ENCODE measurements around the gene MEGF11. TPM values are rescaled to one million over a fixed set of nuclear protein-coding genes. Genes with fewer than 3 reads are reported as not detected.

The MEGF11 gene
- total RNA-seq, 1 experiment from 2014 or later, result 0.02 TPM

GRCh38 chr15:66032006-66032405 lies 221.5 kb downstream of the MEGF11 start:
- DNase-seq (ENCODE audit: low read depth), result no peak

- no peak for DNase-seq (ENCODE audit: low read depth)
These were observed 222.9 kb downstream of the MEGF11 start for GRCh38 chr15:66030650-66031049.

- no peak for DNase-seq (ENCODE audit: low read depth)
These were observed 223.9 kb downstream of the MEGF11 start for GRCh38 chr15:66029650-66030049.

GRCh38 chr15:66027268-66027805 lies 226.2 kb downstream of the MEGF11 start:
- peak; percentile 80 for DNase-seq (ENCODE audit: low read depth)

GRCh38 chr15:66025972-66026371 lies 227.6 kb downstream of the MEGF11 start:
- DNase-seq (ENCODE audit: low read depth), result no peak

- DNase-seq (ENCODE audit: low read depth), result peak; percentile 37
These were observed 228.5 kb downstream of the MEGF11 start for GRCh38 chr15:66025015-66025452.

GRCh38 chr15:66024116-66024515 lies 229.4 kb downstream of the MEGF11 start:
- no peak for DNase-seq (ENCODE audit: low read depth)

- no peak for DNase-seq (ENCODE audit: low read depth)
These were observed 230.1 kb downstream of the MEGF11 start for GRCh38 chr15:66023311-66023972.

GRCh38 chr15:66022163-66022525 lies 231.4 kb downstream of the MEGF11 start:
- DNase-seq (ENCODE audit: low read depth), result no peak

- no peak for DNase-seq (ENCODE audit: low read depth)
These were observed 231.9 kb downstream of the MEGF11 start for GRCh38 chr15:66021496-66022162.

GRCh38 chr15:66019826-66020398 lies 233.6 kb downstream of the MEGF11 start:
- DNase-seq (ENCODE audit: low read depth), result no peak

- no peak for DNase-seq (ENCODE audit: low read depth)
These were observed 234.2 kb downstream of the MEGF11 start for GRCh38 chr15:66019368-66019767.

- DNase-seq (ENCODE audit: low read depth), result no peak
These were observed 235.1 kb downstream of the MEGF11 start for GRCh38 chr15:66018488-66018797.

GRCh38 chr15:66017792-66018487 lies 235.6 kb downstream of the MEGF11 start:
- DNase-seq (ENCODE audit: low read depth), result no peak

GRCh38 chr15:66017000-66017399 lies 236.6 kb downstream of the MEGF11 start:
- no peak for DNase-seq (ENCODE audit: low read depth)

- DNase-seq (ENCODE audit: low read depth), result no peak
These were observed 237.4 kb downstream of the MEGF11 start for GRCh38 chr15:66016199-66016598.

- no peak for DNase-seq (ENCODE audit: low read depth)
These were observed 238.8 kb downstream of the MEGF11 start for GRCh38 chr15:66014635-66015182.

- no peak for DNase-seq (ENCODE audit: low read depth)
These were observed 239.5 kb downstream of the MEGF11 start for GRCh38 chr15:66014022-66014421.

GRCh38 chr15:66008940-66009562 lies 244.5 kb downstream of the MEGF11 start:
- peak; percentile 75 for DNase-seq (ENCODE audit: low read depth)

- no peak for DNase-seq (ENCODE audit: low read depth)
These were observed 245.8 kb downstream of the MEGF11 start for GRCh38 chr15:66007663-66008262.

GRCh38 chr15:66006986-66007385 lies 246.6 kb downstream of the MEGF11 start:
- DNase-seq (ENCODE audit: low read depth), result peak; percentile 80
